Ectodermal cell (in vitro differentiated cells): ENCODE results near the gene POLR3A.

Experiments
- H3K27ac ChIP-seq: 2 replicates; pipeline ENCODE4 v1.7.0; 2013; ENCODE audit warnings: mild to moderate bottlenecking, low read depth, low read length; ENCODE audit not compliant: insufficient read depth, poor library complexity, severe bottlenecking
- H3K27me3 ChIP-seq: 2 replicates; pipeline ENCODE4 v1.7.0; 2013; ENCODE audit warnings: mild to moderate bottlenecking, low read length; ENCODE audit not compliant: insufficient read depth, control insufficient read depth, poor library complexity, severe bottlenecking
- H3K36me3 ChIP-seq: one replicate; pipeline ENCODE4 v1.7.0; 2013; ENCODE audit warnings: low read length; ENCODE audit not compliant: control insufficient read depth, insufficient read depth
- H3K4me1 ChIP-seq: one replicate; pipeline ENCODE4 v1.7.0; 2013; ENCODE audit warnings: low read length; ENCODE audit not compliant: control insufficient read depth, insufficient read depth
- H3K4me3 ChIP-seq: 2 replicates; pipeline ENCODE4 v1.7.0; 2013; ENCODE audit warnings: low read depth, low read length, control low read depth; ENCODE audit not compliant: insufficient read depth
- H3K9me3 ChIP-seq: 2 replicates; pipeline ENCODE4 v1.7.0; 2013; ENCODE audit warnings: mild to moderate bottlenecking, low read length, moderate library complexity; ENCODE audit not compliant: control insufficient read depth
- WGBS, 2 experiments: methylation state at CpG; one replicate each; pipeline ENCODE4 v1.1.7; 2013; ENCODE audit warnings: missing lambda C conversion rate in 2 of 2; 5-methylcytosine and 5-hydroxymethylcytosine counted together

The POLR3A gene

DNA sequence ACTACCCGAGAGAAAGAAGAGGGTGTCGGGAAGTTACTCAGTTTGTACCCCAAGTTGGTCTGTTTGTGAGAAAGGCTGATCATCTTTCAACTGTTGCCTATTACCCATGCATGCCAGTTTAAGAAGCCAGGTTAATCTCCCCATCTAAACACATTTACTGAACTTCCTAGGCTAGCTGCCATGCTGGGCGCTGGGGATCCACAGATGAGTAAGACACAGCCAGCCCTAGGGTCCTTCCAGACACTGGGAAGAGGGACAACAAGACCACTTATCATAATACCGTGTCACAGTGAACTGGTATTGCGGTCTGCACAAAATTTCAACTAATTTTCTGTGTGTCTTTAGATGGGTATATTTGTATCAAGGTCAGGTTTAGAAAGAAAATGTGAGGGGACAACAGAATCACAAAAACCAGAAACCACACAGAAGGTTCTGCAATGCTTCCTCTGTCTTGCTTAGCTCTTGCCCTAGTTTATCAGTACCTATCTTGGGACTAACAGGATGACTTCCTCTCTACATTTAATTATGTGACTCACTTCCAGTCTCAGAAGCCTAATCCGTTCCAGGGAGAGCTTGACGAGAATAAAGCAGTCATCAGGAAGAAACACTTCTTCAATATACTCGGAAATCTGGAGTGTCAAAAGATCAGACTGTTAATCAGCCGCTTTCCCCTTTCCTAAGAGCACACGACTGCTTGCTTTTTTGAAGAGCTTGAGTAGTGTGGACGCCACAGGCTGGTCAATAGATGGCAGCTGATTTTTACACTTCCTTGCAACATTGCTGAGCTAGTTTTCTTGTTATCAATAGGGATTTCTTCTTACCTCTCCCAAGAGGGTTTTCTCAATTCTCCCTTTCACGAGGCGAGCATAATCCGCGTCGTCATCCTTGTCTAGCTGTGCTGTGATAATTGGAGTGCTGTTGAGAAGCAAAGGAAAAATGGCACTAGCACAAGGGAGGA, 45.7 kb downstream of the POLR3A start:
- no peaks in the 10 kb centered on the region for H3K27me3 ChIP-seq
- peaks cover 63% of the 10 kb centered on the region for H3K36me3 ChIP-seq
- no peak overlapping the region for H3K4me3 ChIP-seq
- no peaks in the 10 kb centered on the region for H3K4me1 ChIP-seq
- H3K27ac ChIP-seq: no peak overlapping the region
- 91 to 94% methylated on average over 16 of the region's 16 CpGs for WGBS, 2 experiments
- H3K9me3 ChIP-seq: no peaks in the 10 kb centered on the region

GRCh38 chr10:77981281-77981680, 48.0 kb downstream of the POLR3A start:
- Histone ChIP-seq H3K9me3 (no peaks in the 10 kb centered on the region), H3K27ac (no peak overlapping the region), H3K36me3 (peaks cover 65% of the 10 kb centered on the region), H3K4me3 (no peak overlapping the region), H3K4me1 (no peaks in the 10 kb centered on the region), H3K27me3 (no peaks in the 10 kb centered on the region)
- WGBS, 2 experiments: 94 to 96% methylated on average over 13 of the region's 13 CpGs

DNA sequence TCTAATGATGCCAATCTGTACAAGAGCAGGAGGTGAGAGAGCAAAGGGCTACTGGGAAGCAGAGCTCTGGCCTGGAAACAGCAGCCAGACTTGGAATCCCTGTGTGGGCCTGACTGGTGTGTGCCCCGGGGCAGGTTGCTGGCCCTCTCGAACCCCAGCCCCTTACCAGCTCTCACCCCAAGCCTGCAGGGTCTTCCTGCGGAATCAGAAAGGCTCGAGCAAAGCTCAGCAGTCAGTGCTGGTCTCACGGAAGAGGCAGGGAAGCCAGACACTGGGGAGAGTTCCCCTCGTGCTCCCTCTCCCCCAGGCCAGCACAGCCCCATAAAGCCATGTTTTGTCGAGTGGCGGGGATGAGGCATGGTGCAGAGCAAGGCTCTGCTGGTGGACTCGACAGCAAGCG, 50.1 kb downstream of the POLR3A start:
- H3K27ac ChIP-seq: no peak overlapping the region

GRCh38 chr10:77978360-77978759, 51.0 kb downstream of the POLR3A start:
- no peaks in the 10 kb centered on the region for H3K9me3 ChIP-seq
- no peaks in the 10 kb centered on the region for H3K4me1 ChIP-seq
- no peak overlapping the region for H3K27ac ChIP-seq
- H3K4me3 ChIP-seq: no peak overlapping the region
- H3K36me3 ChIP-seq: peaks cover 49% of the 10 kb centered on the region
- 94% methylated on average over 6 of the region's 6 CpGs for WGBS, 2 experiments
- no peaks in the 10 kb centered on the region for H3K27me3 ChIP-seq

More for the DNA sequence above, 50.1 kb downstream of the POLR3A start:
- Histone ChIP-seq H3K36me3 (peaks cover 56% of the 10 kb centered on the region), H3K4me3 (no peak overlapping the region), H3K9me3 (no peaks in the 10 kb centered on the region), H3K27me3 (no peaks in the 10 kb centered on the region), H3K4me1 (no peaks in the 10 kb centered on the region)
- WGBS, 2 experiments: 93 to 96% methylated on average over 10 of the region's 10 CpGs

DNA sequence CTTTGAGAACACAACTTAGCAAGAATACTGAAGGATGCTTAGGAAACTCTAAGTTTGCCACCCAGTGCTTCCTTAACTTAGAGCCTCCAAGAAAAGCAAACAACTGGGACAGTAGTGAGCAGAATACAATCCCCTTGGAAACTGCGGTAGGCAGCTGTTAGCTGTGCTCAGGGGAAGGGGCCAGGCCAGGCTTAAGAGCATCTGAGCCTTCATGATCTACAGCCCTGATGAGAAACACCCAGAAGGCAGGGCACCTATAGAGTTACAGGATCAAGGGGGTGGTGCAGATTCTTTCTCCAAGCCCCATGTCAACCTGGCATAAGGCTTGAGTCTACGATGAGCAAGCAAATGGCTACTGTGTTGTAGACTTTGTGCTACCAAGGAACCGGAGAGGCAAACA, 51.4 kb downstream of the POLR3A start:
- Histone ChIP-seq H3K36me3 (peaks cover 45% of the 10 kb centered on the region), H3K9me3 (no peaks in the 10 kb centered on the region), H3K27ac (no peak overlapping the region), H3K4me1 (no peaks in the 10 kb centered on the region), H3K4me3 (no peak overlapping the region), H3K27me3 (no peaks in the 10 kb centered on the region)
- WGBS, 2 experiments: 94 to 97% methylated on average over 3 of the region's 3 CpGs

- no peaks in the 10 kb centered on the region for H3K9me3 ChIP-seq
- H3K4me1 ChIP-seq: no peaks in the 10 kb centered on the region
- no peaks in the 10 kb centered on the region for H3K27me3 ChIP-seq
- H3K36me3 ChIP-seq: peaks cover 36% of the 10 kb centered on the region
- WGBS, 2 experiments: 93% methylated on average over 7 of the region's 7 CpGs
- no peak overlapping the region for H3K27ac ChIP-seq
- H3K4me3 ChIP-seq: no peak overlapping the region
These were observed 52.3 kb downstream of the POLR3A start for GRCh38 chr10:77977016-77977415.

- Histone ChIP-seq H3K36me3 (peaks cover 22% of the 10 kb centered on the region), H3K4me3 (no peak overlapping the region), H3K27ac (no peak overlapping the region), H3K9me3 (no peaks in the 10 kb centered on the region), H3K27me3 (no peaks in the 10 kb centered on the region), H3K4me1 (no peaks in the 10 kb centered on the region)
- WGBS, 2 experiments: 92 to 95% methylated on average over 9 of the region's 9 CpGs
These were observed 54.1 kb downstream of the POLR3A start for GRCh38 chr10:77975086-77975666.

DNA sequence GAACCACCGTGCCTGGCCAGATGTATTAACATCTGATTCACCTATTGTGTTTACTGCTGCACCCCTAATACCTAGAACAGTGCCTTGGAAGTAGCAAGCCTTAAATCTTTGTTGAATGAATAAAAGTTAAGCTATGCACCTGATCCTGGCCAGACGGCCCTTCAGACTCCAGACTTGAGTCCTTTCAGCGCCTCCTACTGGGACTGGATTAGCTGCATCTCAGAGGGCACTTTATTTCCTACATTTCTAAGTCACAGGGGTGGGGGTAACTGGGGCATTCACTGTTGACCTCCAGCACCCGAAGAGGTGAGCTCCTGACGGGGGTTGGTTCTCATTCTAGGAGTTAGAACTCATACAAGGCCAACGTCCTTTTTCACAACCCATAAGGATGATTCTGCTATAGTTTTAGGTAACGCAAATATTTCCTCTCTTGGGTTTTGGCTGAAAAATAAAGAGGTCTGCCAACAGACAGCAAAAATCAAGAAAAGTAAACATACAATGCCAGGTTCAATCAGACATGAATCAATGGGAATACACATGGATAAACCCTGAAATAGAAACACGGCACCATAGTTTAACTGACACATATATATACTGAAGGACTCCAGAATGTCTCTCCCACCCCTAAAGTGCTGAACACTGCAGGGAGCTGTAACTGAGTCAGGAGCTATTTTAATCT, 54.8 kb downstream of the POLR3A start:
- Histone ChIP-seq H3K27ac (no peak overlapping the region), H3K4me3 (no peak overlapping the region), H3K36me3 (peaks cover 16% of the 10 kb centered on the region), H3K9me3 (no peaks in the 10 kb centered on the region), H3K27me3 (no peaks in the 10 kb centered on the region), H3K4me1 (no peaks in the 10 kb centered on the region)
- 60 to 67% methylated on average over 8 of the region's 8 CpGs for WGBS, 2 experiments

GRCh38 chr10:77973276-77973675, 56.0 kb downstream of the POLR3A start:
- peaks cover 11% of the 10 kb centered on the region for H3K36me3 ChIP-seq
- no peaks in the 10 kb centered on the region for H3K4me1 ChIP-seq
- H3K4me3 ChIP-seq: no peak overlapping the region
- no peaks in the 10 kb centered on the region for H3K9me3 ChIP-seq
- no peak overlapping the region for H3K27ac ChIP-seq
- 97 to 98% methylated on average over 4 of the region's 5 CpGs for WGBS, 2 experiments
- no peaks in the 10 kb centered on the region for H3K27me3 ChIP-seq

DNA sequence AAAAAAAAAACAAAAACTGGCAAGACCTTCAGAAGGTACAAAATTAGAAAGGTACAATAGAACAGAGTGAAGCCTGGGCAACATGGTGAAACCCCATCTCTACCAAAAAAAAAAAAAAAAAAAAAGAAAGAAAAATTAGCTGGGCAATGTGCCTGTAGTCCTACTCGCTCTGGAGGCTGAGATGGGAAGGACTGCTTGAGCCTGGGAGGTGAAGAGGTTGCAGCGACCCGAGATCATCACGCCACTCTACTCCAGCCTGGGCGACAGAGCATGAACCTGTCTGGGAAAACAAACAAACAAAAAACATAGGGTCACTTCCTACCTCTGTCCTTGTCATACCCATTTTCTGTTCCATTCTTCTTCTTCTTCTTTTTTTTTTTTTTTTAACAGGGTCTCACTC, 57.2 kb downstream of the POLR3A start:
- H3K9me3 ChIP-seq: no peaks in the 10 kb centered on the region
- H3K27me3 ChIP-seq: no peaks in the 10 kb centered on the region
- H3K27ac ChIP-seq: no peak overlapping the region
- no peak overlapping the region for H3K4me3 ChIP-seq
- H3K36me3 ChIP-seq: peaks cover 9% of the 10 kb centered on the region
- peaks cover 4% of the 10 kb centered on the region for H3K4me1 ChIP-seq
- WGBS, 2 experiments: 88 to 91% methylated on average over 5 of the region's 5 CpGs
